A673 (cell line): Measurements from ENCODE around the gene UBE3B. TPM values are rescaled to one million over a fixed set of nuclear protein-coding genes. Genes with fewer than 3 reads are reported as not detected.

Experiments used
- BruUV-seq: library from RNA; stranded (reverse); fragments of 400-500 nt; replicated peaks from 2 replicates; lab custom pipeline; 2021; lab: Mats Ljungman, UMichigan
- CTCF ChIA-PET: fragments of 300-600 bp; sonication (Branson Sonifier 250); formaldehyde crosslinking; loops from one replicate; lab custom pipeline; 2022; ENCODE audit warnings: antibody characterized with exemption; lab: Charles Lee
- POLR2A ChIA-PET: fragments of 300-600 bp; sonication (Branson Sonifier 250); formaldehyde crosslinking; loops from one replicate; lab custom pipeline; 2022; ENCODE audit warnings: antibody characterized with exemption; ENCODE audit not compliant: low non-redundant PET; lab: Charles Lee
- DNase-seq: peaks from one replicate; pipeline ENCODE4 v3.0.0-alpha.2; 2015; ENCODE audit warnings: low spot score
- H3K27ac ChIP-seq: fragments of 200-600 bp; sonication (generic); 2 replicates; pipeline ENCODE4 v1.5.1; 2016; ENCODE audit warnings: mixed run types, low read depth, mild to moderate bottlenecking, mixed read lengths, antibody characterized with exemption, low read length; ENCODE audit not compliant: poor library complexity, severe bottlenecking
- H3K27me3 ChIP-seq: fragments of 200-600 bp; sonication (generic); replicated peaks from 2 replicates; pipeline ENCODE4 v1.6.1; 2017; ENCODE audit warnings: mixed run types, low read depth, mild to moderate bottlenecking, mixed read lengths, antibody characterized with exemption, low read length; ENCODE audit not compliant: insufficient read depth, poor library complexity
- H3K36me3 ChIP-seq: fragments of 200-600 bp; sonication (generic); 2 replicates; pipeline ENCODE4 v1.6.1; 2016; ENCODE audit warnings: mixed run types, mild to moderate bottlenecking, mixed read lengths, antibody characterized with exemption, low read length; ENCODE audit not compliant: insufficient read depth, poor library complexity, severe bottlenecking
- H3K4me1 ChIP-seq: fragments of 200-600 bp; sonication (generic); 2 replicates; pipeline ENCODE4 v1.6.1; 2017; ENCODE audit warnings: mixed run types, mild to moderate bottlenecking, mixed read lengths, antibody characterized with exemption, low read length; ENCODE audit not compliant: insufficient read depth, poor library complexity, severe bottlenecking
- H3K4me3 ChIP-seq: fragments of 200-600 bp; sonication (generic); 2 replicates; pipeline ENCODE4 v1.5.1; 2016; ENCODE audit warnings: low read depth, mixed run types, mild to moderate bottlenecking, mixed read lengths, low read length; ENCODE audit not compliant: poor library complexity, severe bottlenecking
- H3K9me3 ChIP-seq: fragments of 200-600 bp; sonication (generic); 2 replicates; pipeline ENCODE4 v1.6.1; 2016; ENCODE audit warnings: mixed run types, low read depth, mild to moderate bottlenecking, mixed read lengths, antibody characterized with exemption, low read length; ENCODE audit not compliant: poor library complexity, severe bottlenecking
- CTCF ChIP-seq: fragments of 300-800, 200-600 bp; sonication (generic); conservative IDR thresholded peaks from 2 replicates; pipeline ENCODE4 v1.5.1; 2017; ENCODE audit warnings: low read depth, mild to moderate bottlenecking, antibody characterized with exemption, low read length, moderate library complexity, mixed read lengths
- EZH2 ChIP-seq: fragments of 200-600 bp; sonication (generic); IDR thresholded peaks from 2 replicates; pipeline ENCODE4 v1.6.1; 2017; ENCODE audit warnings: borderline replicate concordance, low read depth, mild to moderate bottlenecking, mixed read lengths, antibody characterized with exemption, low read length; ENCODE audit not compliant: poor library complexity, severe bottlenecking
- intact Hi-C: fragments of 100-400 bp; cut with micrococcal nuclease; formaldehyde crosslinking; loops from one replicate; pipeline ENCODE4 v1.10.0; 2022; ENCODE audit not compliant: unreplicated experiment
- total RNA-seq: library from RNA; stranded (reverse); gene quantifications from 2 replicates; pipeline ENCODE4 v1.2.3, GENCODE V29; 2021

The UBE3B gene
- total RNA-seq, 1 experiment from 2014 or later: 29.2 TPM

- no peaks in the 10 kb centered on the region for H3K36me3 ChIP-seq
- BruUV-seq: no TSS peak
- TF ChIP-seq EZH2 (no peak), CTCF (no peak)
- no peak overlapping the region for H3K27ac ChIP-seq
- no peak overlapping the region for H3K4me3 ChIP-seq
- CTCF ChIA-PET: interaction anchor here (1.3 kb wide), 1 partner anchor 252 kb away, joined by 4 read pairs; no protein-coding TSS in a partner anchor
- H3K27me3 ChIP-seq: no peaks in the 10 kb centered on the region
- no peak for DNase-seq
- peaks cover 17% of the 10 kb centered on the region for H3K4me1 ChIP-seq
- no peaks in the 10 kb centered on the region for H3K9me3 ChIP-seq
- intact Hi-C loops: no loop called here
- POLR2A ChIA-PET: no interaction called here
Measured at GRCh38 chr12:109523071-109523470, 45.6 kb downstream of the UBE3B start.

GRCh38 chr12:109523504-109523903 lies 46.1 kb downstream of the UBE3B start:
- POLR2A ChIA-PET: no interaction called here
- Histone ChIP-seq H3K9me3 (no peaks in the 10 kb centered on the region), H3K36me3 (no peaks in the 10 kb centered on the region), H3K4me3 (no peak overlapping the region), H3K27me3 (no peaks in the 10 kb centered on the region), H3K27ac (no peak overlapping the region), H3K4me1 (peaks cover 17% of the 10 kb centered on the region)
- no peak for DNase-seq
- BruUV-seq: no TSS peak
- no peak for TF ChIP-seq EZH2
- intact Hi-C loops: no loop called here
- CTCF ChIA-PET: interaction anchor here (1.3 kb wide), 1 partner anchor 252 kb away, joined by 4 read pairs; no protein-coding TSS in a partner anchor

- TF ChIP-seq EZH2 (no peak), CTCF (no peak)
- Histone ChIP-seq H3K9me3 (no peaks in the 10 kb centered on the region), H3K27me3 (no peaks in the 10 kb centered on the region), H3K4me3 (no peak overlapping the region), H3K36me3 (no peaks in the 10 kb centered on the region), H3K4me1 (peaks cover 7% of the 10 kb centered on the region), H3K27ac (no peak overlapping the region)
- ChIA-PET POLR2A (no interaction called here), CTCF (interaction anchor here (1.3 kb wide), 1 partner anchor 251 kb away, joined by 4 read pairs; no protein-coding TSS in a partner anchor)
- intact Hi-C loops: no loop called here
- no peak for DNase-seq
- BruUV-seq: no TSS peak
Measured at GRCh38 chr12:109524466-109525278, 47.2 kb downstream of the UBE3B start.
